Immature natural killer cell (primary cell): Measurements from ENCODE around the gene PLD6. TPM values are rescaled to one million over a fixed set of nuclear protein-coding genes. Genes with fewer than 3 reads are reported as not detected.

Experiments used
- DNase-seq, 3 donors: peaks; one replicate each; pipeline ENCODE4 v3.0.0; 2022; ENCODE audit warnings: mixed read lengths in 1 of 3
- H3K27ac Mint-ChIP-seq, 6 donors: one replicate each; pipeline ENCODE4 v1.8.0; 2020; ENCODE audit warnings: mixed read lengths in 6 of 6, mild to moderate bottlenecking in 5 of 6, inconsistent platforms in 4 of 6, moderate library complexity in 3 of 6
- H3K27me3 Mint-ChIP-seq, 3 donors: one replicate each; pipeline ENCODE4 v1.8.0; 2020 to 2021; ENCODE audit warnings: low read depth in 3 of 3, mild to moderate bottlenecking in 3 of 3, mixed read lengths in 3 of 3, moderate library complexity in 3 of 3, inconsistent platforms in 1 of 3
- H3K36me3 Mint-ChIP-seq, 3 donors: one replicate each; pipeline ENCODE4 v1.8.0; 2020; ENCODE audit warnings: mixed read lengths in 3 of 3, inconsistent platforms in 2 of 3, mild to moderate bottlenecking in 2 of 3
- H3K4me1 Mint-ChIP-seq, 2 donors: one replicate each; pipeline ENCODE4 v1.8.0; 2020; ENCODE audit warnings: inconsistent platforms in 2 of 2, mild to moderate bottlenecking in 2 of 2, mixed read lengths in 2 of 2, moderate library complexity in 1 of 2
- H3K4me3 Mint-ChIP-seq, 5 donors: one replicate each; pipeline ENCODE4 v1.8.0; 2020; ENCODE audit warnings: mild to moderate bottlenecking in 5 of 5, mixed read lengths in 5 of 5, inconsistent platforms in 3 of 5, moderate library complexity in 3 of 5
- H3K9me3 Mint-ChIP-seq, 6 donors: one replicate each; pipeline ENCODE4 v1.8.0; 2020; ENCODE audit warnings: mild to moderate bottlenecking in 6 of 6, mixed read lengths in 6 of 6, inconsistent platforms in 4 of 6, moderate library complexity in 3 of 6
- polyA plus RNA-seq, 3 donors: library from polyadenylated mRNA; unstranded; fragments of 300-500 nt; fragmentation: Illumina TruSeq; gene quantifications; one replicate each; pipeline ENCODE4 v1.2.3, GENCODE V29; 2021

PLD6 gene
- polyA plus RNA-seq, 3 donors from 2014 or later, result 0.41 to 2.5 (median 1.4) TPM

GRCh38 chr17:17220529-17220928 is 14.4 kb upstream of the PLD6 start:
- Mint-ChIP-seq H3K36me3 (peaks cover 24 to 48% (median 25%) of the 10 kb centered on the region in 3 donors), H3K27me3 (peaks cover 0 to 2% (median 0%) of the 10 kb centered on the region in 3 donors), H3K27ac (no peak overlapping the region), H3K4me3 (no peak overlapping the region), H3K9me3 (no peaks in the 10 kb centered on the region), H3K4me1 (peaks cover 0 to 1% of the 10 kb centered on the region in 2 donors)
- no peak for DNase-seq

GRCh38 chr17:17217995-17218394 is 11.9 kb upstream of the PLD6 start:
- H3K4me1 Mint-ChIP-seq, result peaks cover 0 to 1% of the 10 kb centered on the region in 2 donors
- no peak for DNase-seq
- H3K4me3 Mint-ChIP-seq, result no peak overlapping the region
- H3K27me3 Mint-ChIP-seq, result peaks cover 0 to 2% (median 0%) of the 10 kb centered on the region in 3 donors
- H3K36me3 Mint-ChIP-seq, result peaks cover 15 to 36% (median 19%) of the 10 kb centered on the region in 3 donors
- H3K9me3 Mint-ChIP-seq, result no peaks in the 10 kb centered on the region
- H3K27ac Mint-ChIP-seq, result peak overlapping the region in 1 of 6 donors; percentile 57

DNA sequence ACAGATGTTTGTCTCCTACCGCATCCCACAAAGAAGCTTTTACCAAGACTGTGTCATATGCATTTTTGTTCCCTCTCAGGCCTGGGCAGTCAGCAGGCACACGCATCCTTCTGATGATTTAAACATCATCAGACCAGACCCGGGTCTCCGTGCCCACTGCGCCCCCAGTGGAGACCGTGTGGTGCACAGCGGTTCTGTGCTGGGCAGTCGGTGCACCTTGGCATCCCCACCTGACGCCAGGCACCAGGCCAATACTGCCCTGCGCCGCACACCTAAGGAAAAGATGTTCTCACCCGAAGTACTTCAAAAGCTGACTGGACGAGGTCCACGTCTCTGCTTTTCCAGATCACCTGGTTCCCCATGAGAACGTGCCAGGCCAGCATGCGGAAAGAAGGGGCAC is 10.6 kb upstream of the PLD6 start:
- Mint-ChIP-seq H3K9me3 (no peaks in the 10 kb centered on the region), H3K27me3 (peaks cover 0 to 2% (median 0%) of the 10 kb centered on the region in 3 donors), H3K4me1 (peaks cover 0 to 1% of the 10 kb centered on the region in 2 donors), H3K27ac (no peak overlapping the region), H3K36me3 (peaks cover 19 to 32% (median 23%) of the 10 kb centered on the region in 3 donors), H3K4me3 (no peak overlapping the region)
- DNase-seq, result no peak

DNA sequence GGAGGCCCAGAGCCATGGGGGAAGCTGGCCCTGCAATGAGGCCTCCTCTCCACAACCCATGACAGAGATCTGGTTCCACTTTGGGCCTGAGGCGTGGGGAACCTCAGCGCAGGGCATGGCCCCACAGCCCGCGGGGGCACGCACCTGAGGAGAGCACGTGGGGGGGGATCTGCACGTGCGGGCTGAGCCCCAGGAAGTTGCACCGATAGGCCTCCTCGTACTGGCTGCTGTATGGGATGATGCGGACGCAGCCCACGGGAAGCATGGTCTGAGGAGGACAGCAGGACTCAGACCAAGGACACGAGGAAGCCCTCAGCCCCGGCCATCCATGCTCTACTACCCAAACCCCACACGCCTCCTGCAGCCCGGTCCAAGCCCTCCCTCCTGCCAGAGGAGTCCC is 10.1 kb upstream of the PLD6 start:
- peaks cover 0 to 1% of the 10 kb centered on the region in 2 donors for H3K4me1 Mint-ChIP-seq
- H3K36me3 Mint-ChIP-seq, result peaks cover 19 to 32% (median 23%) of the 10 kb centered on the region in 3 donors
- H3K4me3 Mint-ChIP-seq, result no peak overlapping the region
- DNase-seq, result no peak
- no peak overlapping the region for H3K27ac Mint-ChIP-seq
- H3K9me3 Mint-ChIP-seq, result no peaks in the 10 kb centered on the region
- H3K27me3 Mint-ChIP-seq, result peaks cover 0 to 2% (median 0%) of the 10 kb centered on the region in 3 donors

- peaks cover 15 to 28% (median 23%) of the 10 kb centered on the region in 3 donors for H3K36me3 Mint-ChIP-seq
- no peaks in the 10 kb centered on the region for H3K27me3 Mint-ChIP-seq
- DNase-seq, result no peak
- H3K4me1 Mint-ChIP-seq, result peaks cover 0 to 1% of the 10 kb centered on the region in 2 donors
- H3K9me3 Mint-ChIP-seq, result no peaks in the 10 kb centered on the region
- peak overlapping the region in 1 of 6 donors; percentile 7 for H3K27ac Mint-ChIP-seq
- H3K4me3 Mint-ChIP-seq, result no peak overlapping the region
Measured at GRCh38 chr17:17215575-17215974, 9.4 kb upstream of the PLD6 start.

DNA sequence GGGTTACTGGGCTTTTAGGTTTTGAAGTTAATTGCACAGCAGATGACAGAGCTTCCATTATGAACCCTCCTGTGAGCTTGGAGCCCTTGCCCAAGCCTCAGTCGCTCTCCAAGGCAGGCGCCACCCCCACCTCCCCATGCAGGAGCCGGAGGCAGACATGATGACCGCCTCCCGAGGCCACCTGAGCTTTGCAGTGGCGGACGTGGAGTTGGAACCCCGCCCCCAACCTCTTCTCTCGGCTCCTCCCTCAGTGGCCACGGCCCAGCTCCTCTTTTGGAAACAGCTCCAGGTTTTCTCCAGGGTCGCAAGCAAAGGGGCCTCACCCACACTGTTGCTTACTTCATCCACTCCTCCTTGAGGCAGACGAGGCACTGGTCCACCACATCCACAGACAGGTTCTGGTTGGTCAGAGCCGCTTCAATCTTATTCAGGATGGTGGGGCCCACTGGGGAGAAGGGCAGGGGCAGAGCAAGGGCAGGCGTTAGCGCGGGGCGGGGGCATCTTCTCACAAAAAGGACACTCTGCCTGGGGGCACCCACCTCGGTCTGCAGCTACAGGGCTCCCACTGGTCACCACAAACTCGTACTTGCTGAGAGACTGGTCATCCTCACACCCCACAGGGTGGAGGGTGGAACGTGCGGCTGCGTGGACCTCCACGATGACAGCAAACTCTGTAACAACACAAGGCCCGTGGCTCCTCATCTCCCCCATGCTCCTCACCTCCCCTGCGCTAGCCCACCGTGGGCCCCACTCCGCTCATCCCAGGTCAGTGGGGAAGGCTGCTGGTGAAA is 8.7 kb upstream of the PLD6 start:
- H3K27me3 Mint-ChIP-seq, result no peaks in the 10 kb centered on the region
- H3K9me3 Mint-ChIP-seq, result no peaks in the 10 kb centered on the region
- peak overlapping the region in 1 of 6 donors; percentile 34 for H3K27ac Mint-ChIP-seq
- H3K4me1 Mint-ChIP-seq, result no peaks in the 10 kb centered on the region
- H3K36me3 Mint-ChIP-seq, result peaks cover 15 to 23% (median 22%) of the 10 kb centered on the region in 3 donors
- DNase-seq, result no peak
- H3K4me3 Mint-ChIP-seq, result no peak overlapping the region

DNA sequence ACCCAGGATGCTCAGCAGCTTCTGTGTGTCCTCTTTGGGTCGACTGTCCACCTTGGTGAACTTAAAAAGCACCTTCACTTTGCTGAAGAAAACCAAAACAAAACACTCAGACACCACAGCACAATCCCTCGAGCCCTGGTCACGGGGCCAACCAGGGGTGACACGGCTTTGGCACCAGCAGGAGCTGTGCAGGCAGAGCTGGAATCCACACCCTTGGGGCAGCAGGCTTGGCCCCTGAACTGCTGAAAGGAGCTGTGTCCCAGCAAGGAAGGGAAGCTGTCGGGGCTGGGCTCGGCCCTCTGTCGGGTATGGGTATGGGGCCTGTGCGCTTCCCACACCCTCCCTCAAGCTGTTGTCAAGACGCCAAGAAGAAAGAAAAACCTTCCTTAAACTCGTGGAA is 7.6 kb upstream of the PLD6 start:
- H3K4me1 Mint-ChIP-seq, result no peaks in the 10 kb centered on the region
- H3K27ac Mint-ChIP-seq, result no peak overlapping the region
- H3K27me3 Mint-ChIP-seq, result no peaks in the 10 kb centered on the region
- DNase-seq, result no peak
- H3K4me3 Mint-ChIP-seq, result no peak overlapping the region
- H3K36me3 Mint-ChIP-seq, result peaks cover 15 to 23% (median 19%) of the 10 kb centered on the region in 3 donors
- H3K9me3 Mint-ChIP-seq, result no peaks in the 10 kb centered on the region

- H3K36me3 Mint-ChIP-seq, result peaks cover 0 to 4% (median 4%) of the 10 kb centered on the region in 3 donors
- H3K27ac Mint-ChIP-seq, result peak overlapping the region in 4 of 6 donors; percentile 28 to 62 (median 57)
- peaks cover 39 to 43% of the 10 kb centered on the region in 2 donors for H3K4me1 Mint-ChIP-seq
- H3K27me3 Mint-ChIP-seq, result peaks cover 5 to 19% (median 10%) of the 10 kb centered on the region in 3 donors
- H3K4me3 Mint-ChIP-seq, result no peak overlapping the region
- DNase-seq, result peak in 2 of 3 donors; percentile 29 to 32
- H3K9me3 Mint-ChIP-seq, result no peaks in the 10 kb centered on the region
Measured at GRCh38 chr17:17207998-17208397, 1.9 kb upstream of the PLD6 start.

GRCh38 chr17:17206913-17207335 is 791 bp upstream of the PLD6 start:
- Mint-ChIP-seq H3K4me1 (peaks cover 45 to 53% of the 10 kb centered on the region in 2 donors), H3K27me3 (peaks cover 5 to 19% (median 10%) of the 10 kb centered on the region in 3 donors), H3K4me3 (peak overlapping the region; percentile 42 to 70 (median 53)), H3K9me3 (no peaks in the 10 kb centered on the region), H3K36me3 (peaks cover 0 to 3% (median 0%) of the 10 kb centered on the region in 3 donors), H3K27ac (peak overlapping the region in 5 of 6 donors; percentile 12 to 82 (median 76))
- DNase-seq, result no peak

DNA sequence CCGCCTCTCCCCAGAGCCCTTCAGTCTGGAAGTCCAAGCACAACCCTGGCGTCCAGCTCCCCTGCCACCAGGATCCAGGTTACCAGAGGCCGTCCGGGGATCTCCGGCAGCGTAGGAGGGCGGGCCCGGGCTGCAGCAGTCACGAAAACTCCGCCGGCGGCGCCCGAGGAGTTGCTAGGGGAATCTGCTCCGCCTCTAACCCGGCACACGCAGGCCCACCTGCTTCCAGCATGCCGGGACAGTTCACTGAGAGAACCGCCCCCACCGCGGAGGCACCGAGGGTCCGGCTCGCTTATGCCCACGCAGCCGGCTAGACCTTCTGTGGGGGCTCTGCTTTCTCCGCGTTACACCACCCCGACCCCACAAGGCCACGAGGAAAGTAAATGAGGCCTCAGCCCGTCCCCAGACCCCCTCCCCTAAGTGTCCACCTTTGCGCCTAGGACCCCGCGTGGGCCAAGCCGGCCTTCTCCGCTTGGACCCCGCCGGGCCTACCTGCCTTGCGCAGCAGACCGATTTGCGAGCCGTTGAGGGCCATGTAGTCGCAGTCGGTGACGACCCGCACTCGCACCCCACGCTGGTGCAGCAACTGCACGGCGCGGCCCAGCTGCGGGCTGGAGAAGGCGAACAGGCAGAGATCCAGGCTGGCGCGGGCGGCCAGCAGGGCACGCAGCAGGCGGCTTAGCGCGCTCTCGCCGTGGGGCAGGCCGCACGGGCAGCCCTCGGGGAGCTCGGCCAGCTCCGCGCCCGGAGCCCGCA is 587 bp downstream of the PLD6 start:
- H3K27me3 Mint-ChIP-seq, result peaks cover 5 to 19% (median 10%) of the 10 kb centered on the region in 3 donors
- H3K4me1 Mint-ChIP-seq, result peaks cover 45 to 53% of the 10 kb centered on the region in 2 donors
- peak overlapping the region; percentile 72 to 90 (median 83) for H3K4me3 Mint-ChIP-seq
- H3K9me3 Mint-ChIP-seq, result no peaks in the 10 kb centered on the region
- H3K36me3 Mint-ChIP-seq, result peaks cover 0 to 3% (median 0%) of the 10 kb centered on the region in 3 donors
- H3K27ac Mint-ChIP-seq, result peak overlapping the region; percentile 60 to 87 (median 72)
- peak; percentile 27 to 42 (median 30) for DNase-seq

- peak in 1 of 3 donors; percentile 10 for DNase-seq
- H3K27ac Mint-ChIP-seq, result peak overlapping the region; percentile 50 to 85 (median 72)
- no peaks in the 10 kb centered on the region for H3K9me3 Mint-ChIP-seq
- peaks cover 0 to 5% (median 3%) of the 10 kb centered on the region in 3 donors for H3K36me3 Mint-ChIP-seq
- H3K4me1 Mint-ChIP-seq, result peaks cover 45 to 53% of the 10 kb centered on the region in 2 donors
- peak overlapping the region; percentile 72 to 90 (median 83) for H3K4me3 Mint-ChIP-seq
- H3K27me3 Mint-ChIP-seq, result peaks cover 5 to 21% (median 10%) of the 10 kb centered on the region in 3 donors
Measured at GRCh38 chr17:17204635-17205231, 1.4 kb downstream of the PLD6 start.

DNA sequence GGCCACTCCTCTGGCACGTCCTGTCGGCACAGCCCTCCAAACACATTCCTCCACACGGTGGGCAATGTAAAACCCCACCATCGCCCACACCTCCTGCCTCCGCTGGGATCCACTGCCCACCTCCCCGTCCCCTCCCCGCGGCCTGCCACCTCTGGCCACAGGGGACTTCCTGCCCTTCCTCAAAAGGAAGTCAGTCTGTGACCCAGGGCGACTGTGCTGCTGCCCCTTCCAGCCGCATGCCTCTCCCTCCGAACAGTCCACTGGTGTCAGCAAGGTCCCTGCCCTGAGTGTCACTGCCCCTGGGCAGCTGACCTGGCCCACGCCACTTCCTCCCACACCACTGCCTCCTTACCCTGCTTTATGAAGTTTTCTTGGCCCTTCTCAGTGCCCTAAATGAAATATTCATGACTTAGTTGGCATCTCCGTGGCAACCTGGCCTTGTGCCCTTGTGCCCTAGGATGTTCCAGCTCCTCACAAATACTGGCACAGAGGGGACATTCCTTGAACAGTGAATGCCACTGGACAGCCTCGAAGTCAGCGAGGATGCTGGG is 2.0 kb downstream of the PLD6 start:
- H3K27me3 Mint-ChIP-seq, result peaks cover 5 to 21% (median 10%) of the 10 kb centered on the region in 3 donors
- H3K4me1 Mint-ChIP-seq, result peaks cover 45 to 53% of the 10 kb centered on the region in 2 donors
- H3K36me3 Mint-ChIP-seq, result peaks cover 0 to 5% (median 3%) of the 10 kb centered on the region in 3 donors
- H3K27ac Mint-ChIP-seq, result peak overlapping the region; percentile 60 to 88 (median 80)
- H3K9me3 Mint-ChIP-seq, result no peaks in the 10 kb centered on the region
- DNase-seq, result peak; percentile 57 to 70 (median 60)
- H3K4me3 Mint-ChIP-seq, result peak overlapping the region; percentile 72 to 90 (median 83)

- Mint-ChIP-seq H3K9me3 (no peaks in the 10 kb centered on the region), H3K4me3 (peak overlapping the region; percentile 72 to 90 (median 83)), H3K36me3 (peaks cover 0 to 5% (median 3%) of the 10 kb centered on the region in 3 donors), H3K27me3 (peaks cover 5 to 21% (median 10%) of the 10 kb centered on the region in 3 donors), H3K4me1 (peaks cover 45 to 53% of the 10 kb centered on the region in 2 donors), H3K27ac (peak overlapping the region in 5 of 6 donors; percentile 34 to 85 (median 68))
- no peak for DNase-seq
Measured at GRCh38 chr17:17203173-17203730, 2.9 kb downstream of the PLD6 start.
